HG03439 (cell line): ENCODE results near the gene MAPK11.

Source experiments
- ATAC-seq: cut with Tn5 transposase; IDR thresholded peaks from one replicate; pipeline ENCODE4 v1.9.1; 2021; ENCODE audit warnings: mild to moderate bottlenecking, moderate library complexity; ENCODE audit not compliant: unreplicated experiment

The MAPK11 gene

GRCh38 chr22:50262973-50263617 lies 7.1 kb downstream of the MAPK11 start:
- ATAC-seq = no peak

DNA sequence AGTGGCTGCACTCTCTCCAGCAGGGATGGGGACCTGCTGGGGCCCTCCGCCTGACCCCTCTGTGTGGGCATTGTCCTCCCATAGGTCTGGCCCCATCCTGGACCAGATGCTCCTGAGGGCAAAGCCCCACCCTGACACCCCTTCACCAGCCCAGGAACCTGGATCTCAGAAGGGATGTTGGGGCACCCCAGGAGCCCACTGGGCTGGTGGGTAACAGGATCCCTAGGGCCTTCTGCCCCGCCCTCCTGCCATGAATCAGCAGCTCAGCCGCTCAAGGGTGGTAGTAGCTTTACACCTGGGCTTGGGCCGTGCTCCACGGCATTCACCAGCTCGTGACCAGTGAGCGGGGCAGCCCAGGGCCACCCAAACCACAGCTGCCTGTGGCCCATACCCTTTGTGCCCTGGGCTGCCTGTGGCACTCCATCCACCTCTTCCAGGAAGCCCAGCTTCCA lies 7.7 kb downstream of the MAPK11 start:
- ATAC-seq = no peak

DNA sequence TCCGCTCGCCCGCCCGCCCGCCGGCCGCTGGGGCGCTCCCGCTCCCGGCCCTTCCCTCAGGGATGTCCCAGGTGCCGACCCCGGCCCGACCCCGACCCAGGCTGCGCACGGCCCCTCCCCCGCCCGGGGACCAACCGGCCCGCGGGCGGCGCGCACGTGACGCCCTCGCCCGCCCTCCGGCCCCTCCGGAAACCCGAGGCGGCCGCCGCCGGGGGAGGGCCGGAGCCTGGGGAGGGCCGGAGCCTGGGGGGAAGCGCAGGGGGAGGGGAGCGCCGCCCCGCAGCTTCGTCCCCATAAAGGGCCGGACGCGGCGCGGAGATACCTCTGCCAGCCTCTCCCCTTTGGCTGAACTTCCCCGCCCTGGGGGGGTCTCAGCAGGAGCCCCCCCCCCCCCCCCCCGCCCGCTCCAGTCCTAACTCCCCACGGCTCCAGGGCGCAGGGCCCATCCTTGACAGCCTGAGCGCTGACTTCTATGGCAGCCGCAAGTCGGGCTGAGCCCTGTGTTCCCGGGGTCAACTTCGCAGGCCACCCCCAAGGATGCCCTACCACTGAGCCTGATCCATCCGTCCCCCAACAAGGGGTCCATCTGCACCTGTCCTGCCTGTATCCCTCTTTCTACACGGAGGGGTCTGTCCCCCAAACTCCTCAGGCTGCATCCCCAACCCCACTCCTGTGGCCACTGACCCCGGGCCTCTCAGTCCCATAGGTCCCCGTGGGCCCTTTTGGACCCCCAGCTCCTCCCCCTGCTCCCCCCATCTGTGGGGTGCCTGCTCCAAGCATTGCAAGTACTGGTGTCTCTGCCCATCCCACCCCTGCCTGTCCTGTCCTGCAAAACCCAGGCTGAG lies 8.3 kb downstream of the MAPK11 start, which contains the start of gene MAPK12:
Gene MAPK12, minus strand, starts transcription at position 69 of the 845 bp plus-strand sequence. CDS start 174 bp downstream, outside the sequence.
- ATAC-seq = no peak

DNA sequence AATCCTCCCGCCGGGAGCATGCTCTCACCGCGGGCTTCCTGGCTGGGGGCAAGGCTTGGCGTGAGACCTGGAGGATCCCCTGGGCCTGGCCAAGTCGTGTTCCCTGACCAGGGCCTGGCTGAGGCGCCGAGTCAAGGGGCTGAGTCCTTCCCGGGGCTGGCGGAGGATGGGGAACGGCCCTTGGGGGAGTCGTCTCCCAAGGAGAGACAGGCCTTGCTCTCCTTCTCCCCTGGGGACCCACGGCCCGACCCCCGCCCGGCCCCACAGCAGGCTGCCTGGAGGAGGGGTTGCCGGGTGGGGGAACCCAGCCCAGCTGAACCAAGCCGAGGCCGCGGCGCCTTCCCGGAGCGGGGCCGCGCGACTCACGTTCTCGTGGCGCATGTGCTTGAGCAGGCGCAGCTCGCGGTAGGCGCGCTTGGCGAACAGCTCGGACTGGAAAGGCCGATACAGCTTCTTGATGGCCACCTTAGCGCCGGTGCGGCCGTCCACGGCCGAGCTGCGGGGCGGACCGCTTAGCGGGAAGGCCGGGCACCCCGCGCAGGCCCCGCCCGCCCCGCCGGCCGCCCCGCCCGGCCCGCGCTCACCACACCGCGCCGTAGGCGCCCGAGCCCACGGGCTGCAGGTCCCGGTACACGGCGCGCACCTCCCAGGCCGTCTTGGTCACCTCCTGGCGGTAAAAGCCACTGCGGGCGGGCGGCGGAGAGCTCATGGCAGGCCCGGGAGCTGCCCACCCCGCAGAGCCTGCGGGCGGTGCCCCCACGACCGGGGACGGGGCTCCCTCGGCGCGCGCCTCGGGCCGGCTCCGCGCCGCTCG lies 9.2 kb downstream of the MAPK11 start:
- ATAC-seq = no peak

GRCh38 chr22:50260434-50260800 lies 9.8 kb downstream of the MAPK11 start:
- ATAC-seq = no peak

DNA sequence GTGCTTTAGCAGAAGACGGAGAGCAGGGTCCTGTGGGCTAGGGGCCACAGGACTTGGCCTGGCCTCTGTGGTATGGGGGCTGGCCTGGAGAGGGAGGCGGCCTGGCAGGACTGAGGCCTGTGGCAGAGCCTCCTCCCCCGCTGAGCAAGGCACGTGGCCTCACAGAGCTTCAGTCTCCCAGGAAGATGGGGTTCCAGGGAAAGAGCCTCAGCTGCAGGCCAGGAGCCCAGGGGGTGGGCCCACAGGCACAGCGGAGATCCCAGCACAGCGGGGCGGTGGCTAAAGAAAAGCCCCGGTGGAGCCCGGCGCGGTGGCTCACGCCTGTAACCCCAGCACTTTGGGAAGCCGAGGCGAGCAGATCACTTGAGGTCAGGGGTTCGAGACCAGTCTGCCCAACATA lies 10.9 kb downstream of the MAPK11 start:
- ATAC-seq = no peak

GRCh38 chr22:50258361-50259292 lies 11.6 kb downstream of the MAPK11 start:
- no peak for ATAC-seq

DNA sequence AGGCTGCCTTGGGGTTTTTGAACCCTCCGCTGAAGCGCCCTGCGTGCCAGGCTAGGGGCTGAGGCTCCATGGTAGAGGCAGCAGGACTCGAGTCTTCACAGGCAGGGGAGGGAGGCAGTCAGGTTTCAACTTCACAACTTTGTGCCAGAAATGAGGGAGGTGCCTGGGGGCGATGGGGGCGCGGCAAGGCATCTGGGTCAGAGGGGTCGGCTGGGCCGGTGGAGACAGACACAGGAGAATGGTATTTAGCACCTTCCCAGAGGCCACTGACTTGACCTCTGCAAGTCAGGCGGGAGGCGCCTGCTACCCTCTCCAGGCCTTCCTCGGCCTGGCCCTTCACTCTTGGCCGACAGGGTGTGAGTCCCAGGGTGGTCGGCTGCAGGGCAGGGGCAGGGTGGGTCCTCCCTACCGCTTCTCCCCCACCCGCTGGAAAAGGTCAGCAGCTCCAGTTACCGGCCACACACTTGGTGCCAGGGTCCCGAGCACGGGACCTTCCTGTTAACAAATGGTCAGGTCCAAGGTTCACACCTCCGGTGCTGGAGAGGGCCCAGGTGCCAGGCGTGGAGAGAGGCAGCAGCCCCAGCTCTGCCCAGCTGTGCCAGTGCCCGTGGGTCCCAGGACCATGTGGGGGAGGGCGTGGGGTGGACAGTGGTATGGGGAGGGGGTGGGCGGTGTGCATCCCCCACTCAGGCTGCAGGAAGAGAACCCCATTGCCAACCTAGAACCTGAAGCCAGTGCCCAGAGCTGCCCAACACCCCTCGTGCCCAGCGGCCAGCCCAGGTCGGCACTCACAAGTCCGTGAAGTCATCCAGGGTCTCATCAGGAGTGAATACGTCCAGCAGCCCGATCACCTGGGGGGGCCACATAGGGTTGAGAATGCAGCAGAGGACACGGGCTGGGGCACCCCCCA lies 12.5 kb downstream of the MAPK11 start:
- no peak for ATAC-seq

DNA sequence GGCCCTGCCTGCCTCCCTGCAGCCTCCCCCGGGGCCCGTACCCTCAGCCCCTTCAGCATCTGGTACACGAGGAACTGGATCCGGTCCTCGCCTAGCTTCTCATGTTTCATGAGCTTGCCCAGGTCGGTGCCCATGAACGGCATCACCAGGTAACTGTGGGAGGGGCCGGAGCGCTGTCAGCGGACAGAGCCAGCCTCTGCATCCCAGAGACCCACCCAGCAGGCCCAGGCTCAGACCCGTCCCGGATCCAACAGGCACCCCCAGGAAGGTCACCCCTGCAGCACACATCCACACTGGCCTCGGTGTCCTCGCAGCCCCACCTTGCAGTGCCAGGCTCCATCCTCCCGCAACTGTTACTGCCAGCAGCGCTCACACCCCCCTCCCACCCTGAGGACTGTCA lies 13.1 kb downstream of the MAPK11 start:
- ATAC-seq = no peak

GRCh38 chr22:50256258-50256862 lies 13.8 kb downstream of the MAPK11 start:
- ATAC-seq = no peak

- no peak for ATAC-seq
Observed at GRCh38 chr22:50255607-50256006, 14.6 kb downstream of the MAPK11 start.

- no peak for ATAC-seq
Observed at GRCh38 chr22:50255099-50255498, 15.1 kb downstream of the MAPK11 start.

DNA sequence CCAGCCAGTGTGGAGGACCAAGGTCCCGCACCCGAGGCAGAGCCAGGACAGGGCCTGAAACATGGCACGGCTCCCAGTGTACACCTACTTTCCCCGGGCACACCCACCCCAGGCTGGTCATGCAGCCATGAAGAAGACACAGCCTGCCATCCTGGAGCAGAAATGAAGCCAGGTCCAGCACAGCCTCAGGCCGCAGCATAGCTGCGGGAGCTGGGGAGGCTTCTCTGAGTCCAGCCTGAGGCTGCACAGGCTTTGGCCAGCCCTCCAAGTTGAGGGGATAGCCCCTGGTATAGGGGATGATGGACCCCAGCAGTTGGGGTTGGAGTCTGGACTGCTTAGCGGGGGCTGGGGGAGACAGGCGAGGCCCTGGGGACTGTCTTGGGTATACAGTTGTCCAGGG lies 16.2 kb downstream of the MAPK11 start:
- no peak for ATAC-seq

DNA sequence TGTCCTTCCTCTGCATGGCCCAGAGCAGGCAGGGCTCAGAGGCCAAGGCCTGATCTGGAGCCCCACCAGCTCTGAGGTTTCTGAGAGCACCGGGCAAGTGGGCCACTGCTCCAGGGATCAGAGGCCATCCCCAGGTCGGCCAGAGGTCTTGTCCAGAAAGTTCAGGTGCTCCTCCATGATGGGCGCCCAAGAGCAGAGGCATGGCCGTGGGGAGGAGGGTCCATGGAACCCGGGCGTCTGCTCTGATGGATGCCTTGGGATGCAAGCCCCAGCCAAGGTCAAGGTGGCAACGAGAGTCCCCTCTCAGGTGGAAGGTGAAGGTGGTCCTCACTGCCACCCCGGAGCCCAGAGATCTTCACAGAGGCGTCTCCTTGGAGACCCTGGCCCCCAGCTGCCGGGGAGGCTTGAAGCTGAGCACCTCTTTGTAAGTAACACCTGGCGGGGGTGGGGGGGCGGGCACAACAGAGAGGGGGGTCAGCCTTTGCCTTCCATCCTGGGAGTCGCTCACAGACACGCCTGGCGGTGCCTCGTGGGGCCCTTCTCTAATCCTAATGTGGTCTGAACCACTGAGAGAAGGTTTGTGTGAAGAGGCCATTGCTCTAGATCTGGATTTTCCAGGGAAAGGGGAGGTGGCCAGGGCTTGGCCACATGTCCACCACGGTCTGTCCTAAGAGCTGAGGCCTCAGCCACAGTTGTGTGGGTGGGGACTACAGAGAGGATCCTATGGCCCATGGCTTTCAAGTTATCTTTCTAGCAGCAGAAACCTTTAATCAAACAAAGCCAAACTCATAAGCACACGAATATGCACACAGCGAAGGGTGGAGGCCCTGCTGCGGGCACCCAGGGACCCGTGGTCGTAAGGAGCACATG lies 16.9 kb downstream of the MAPK11 start:
- no peak for ATAC-seq

- no peak for ATAC-seq
Observed at GRCh38 chr22:50252082-50253045, 17.8 kb downstream of the MAPK11 start.

DNA sequence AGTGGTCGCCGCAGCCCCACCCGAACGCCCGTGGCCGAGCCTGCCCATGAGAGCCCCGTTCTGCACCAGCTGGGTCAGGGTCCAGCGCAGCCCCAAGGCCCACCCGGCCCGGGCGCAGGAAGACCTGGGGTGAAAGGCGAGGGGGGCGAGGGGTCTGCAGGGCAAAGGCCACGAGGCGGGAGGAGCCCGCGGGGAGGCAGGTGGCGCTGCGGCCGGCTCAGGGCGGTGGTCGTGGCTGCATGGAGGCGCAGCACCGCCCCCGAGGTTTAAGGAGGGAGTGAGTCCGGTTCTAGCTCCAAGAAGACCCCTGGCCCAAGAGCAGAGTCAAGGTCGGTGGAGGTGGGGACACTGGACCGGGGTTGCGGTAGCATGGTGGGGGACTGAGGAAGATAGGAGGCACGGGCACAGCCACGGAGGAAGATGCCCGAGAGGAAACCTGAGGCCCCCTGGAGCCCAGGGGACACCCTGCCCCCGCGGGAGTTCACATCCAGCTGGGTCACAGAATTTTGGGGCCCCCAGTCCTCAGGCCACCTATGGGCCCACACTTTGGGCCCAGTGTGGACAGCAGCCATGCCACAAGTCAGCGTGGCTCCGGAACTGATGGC lies 18.6 kb downstream of the MAPK11 start:
- no peak for ATAC-seq
